GM11168 (cell line): ENCODE measurements around the gene ZNF585A.

Experiments used
- in situ Hi-C: fragments of 300-500 bp; cut with MboI; formaldehyde crosslinking; loops from one replicate; pipeline ENCODE4 v1.12.0; 2022; ENCODE audit warnings: low sequenced_read_pairs; ENCODE audit not compliant: unreplicated experiment

The ZNF585A gene

DNA sequence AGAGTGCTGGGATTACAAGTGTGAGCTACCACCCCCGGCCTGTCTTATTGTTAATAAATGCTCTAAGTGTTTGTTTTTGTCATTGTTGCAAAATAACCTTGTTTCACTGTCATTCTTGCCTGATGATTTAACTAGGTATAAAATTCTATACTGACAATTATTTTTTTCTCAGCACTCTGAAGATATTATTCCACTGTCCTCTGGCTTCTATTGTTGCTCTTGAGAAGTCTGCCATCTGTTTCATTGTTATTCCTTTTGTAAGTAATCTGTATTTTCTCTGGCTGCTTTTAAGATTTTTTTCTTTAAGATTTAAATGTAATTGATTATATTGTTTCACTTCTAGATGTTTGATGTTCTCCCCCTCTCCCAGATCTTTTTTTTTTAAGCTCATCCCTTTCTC is 76.6 kb downstream of the ZNF585A start:
- in situ Hi-C loops, result no loop called here
